Fibroblast of lung (primary cell): ENCODE data around the gene CALD1. TPM values are rescaled to one million over a fixed set of nuclear protein-coding genes. Genes with fewer than 3 reads are reported as not detected.

Experiments
- DNase-seq, 2 donors: peaks; one replicate each; pipeline versions ENCODE4 v3.0.0 to v3.0.0-alpha.2; 2010; ENCODE audit warnings: low read depth in 2 of 2
- H2AFZ ChIP-seq: 2 replicates; pipeline ENCODE4 v1.5.1; 2012; ENCODE audit warnings: low read length, control low read depth, inconsistent platforms
- H3K27ac ChIP-seq: 2 replicates; pipeline ENCODE4 v1.5.1; 2011; ENCODE audit warnings: low read length, control low read depth; ENCODE audit not compliant: insufficient read depth
- H3K27me3 ChIP-seq: 2 replicates; pipeline ENCODE4 v1.5.1; 2011; ENCODE audit warnings: mild to moderate bottlenecking, low read length; ENCODE audit not compliant: control insufficient read depth, insufficient read depth
- H3K36me3 ChIP-seq: 2 replicates; pipeline ENCODE4 v1.5.1; 2011; ENCODE audit warnings: low read length; ENCODE audit not compliant: control insufficient read depth, insufficient read depth
- H3K4me1 ChIP-seq: 2 replicates; pipeline ENCODE4 v1.5.1; 2011; ENCODE audit warnings: low read length; ENCODE audit not compliant: control insufficient read depth, insufficient read depth; ENCODE audit errors: extremely low read depth
- H3K4me2 ChIP-seq: 2 replicates; pipeline ENCODE4 v1.5.1; 2011; ENCODE audit warnings: low read length, control low read depth; ENCODE audit not compliant: insufficient read depth; ENCODE audit errors: extremely low read depth
- H3K4me3 ChIP-seq, 4 experiments: fragments of 200-600 bp in 1 of 4; sonication (generic) in 1 of 4; replicated peaks in 1 of 4; 2 replicates each; pipeline ENCODE4 v1.5.1; 2011 to 2016; ENCODE audit warnings: low read length in 4 of 4, low read depth in 3 of 4, mild to moderate bottlenecking in 3 of 4, control low read depth in 2 of 4, inconsistent platforms in 1 of 4, mixed read lengths in 1 of 4; ENCODE audit not compliant: insufficient read depth in 1 of 4; ENCODE audit errors: control extremely low read depth in 1 of 4
- H3K79me2 ChIP-seq: 2 replicates; pipeline ENCODE4 v1.5.1; 2012; ENCODE audit warnings: mild to moderate bottlenecking, low read length, inconsistent platforms; ENCODE audit not compliant: control insufficient read depth, insufficient read depth
- H3K9ac ChIP-seq: 2 replicates; pipeline ENCODE4 v1.5.1; 2011; ENCODE audit warnings: mild to moderate bottlenecking, low read length, control low read depth; ENCODE audit not compliant: insufficient read depth
- H3K9me3 ChIP-seq: 2 replicates; pipeline ENCODE4 v1.5.1; 2012; ENCODE audit warnings: low read depth, low read length; ENCODE audit not compliant: control insufficient read depth, insufficient read depth
- H4K20me1 ChIP-seq: 2 replicates; pipeline ENCODE4 v1.5.1; 2011; ENCODE audit warnings: low read length; ENCODE audit not compliant: control insufficient read depth, insufficient read depth; ENCODE audit errors: extremely low read depth
- EZH2 ChIP-seq: IDR thresholded peaks from 2 replicates; pipeline ENCODE4 v1.5.1; 2012; ENCODE audit warnings: low read length, control low read depth, mild to moderate bottlenecking; ENCODE audit errors: missing control alignments
- polyA plus RNA-seq, 2 donors: library from polyadenylated mRNA; depleted of rRNA in 1 of 2; stranded (reverse) in 1 of 2; unstranded in 1 of 2; fragments of >200 nt; gene quantifications; 2 replicates each; pipeline ENCODE4 v1.2.1, GENCODE V29; 2011 to 2012; ENCODE audit warnings: missing spikeins in 1 of 2
- total RNA-seq: library from RNA; depleted of rRNA; stranded (reverse); fragments of >200 nt; gene quantifications from 2 replicates; pipeline ENCODE4 v1.2.1, GENCODE V29; 2014
- TF ChIP-seq, protein P1 (sequence below), 2 donors: IDR thresholded peaks in 1 of 2; conservative IDR thresholded peaks in 1 of 2; 1 replicate in 1 of 2; 2 replicates in 1 of 2; pipeline ENCODE4 v1.5.1; 2011 to 2012; ENCODE audit warnings: low read length in 2 of 2, control low read depth in 1 of 2, inconsistent platforms in 1 of 2, low read depth in 1 of 2, mild to moderate bottlenecking in 1 of 2

Gene CALD1
- total and polyA plus RNA-seq, 2 donors (not counting 1 experiment from before 2014, with no cell fraction given) = 343 to 1,187 TPM

GRCh38 chr7:134814730-134815364 is 35.4 kb downstream of the CALD1 start:
- no peak overlapping the region for H3K4me2 ChIP-seq
- H3K4me3 ChIP-seq = no peak overlapping the region
- H3K4me1 ChIP-seq = peaks cover 17% of the 10 kb centered on the region
- peaks cover 4% of the 10 kb centered on the region for H3K36me3 ChIP-seq
- no peaks in the 10 kb centered on the region for H3K9me3 ChIP-seq
- H3K27me3 ChIP-seq = no peaks in the 10 kb centered on the region
- H4K20me1 ChIP-seq = no peaks in the 10 kb centered on the region
- no peak overlapping the region for H3K9ac ChIP-seq
- peak overlapping the region; percentile 4 for H3K27ac ChIP-seq
- H2AFZ ChIP-seq = no peak overlapping the region
- peaks cover 72% of the 10 kb centered on the region for H3K79me2 ChIP-seq
- no peak for TF ChIP-seq EZH2
- TF ChIP-seq, protein P1, sequence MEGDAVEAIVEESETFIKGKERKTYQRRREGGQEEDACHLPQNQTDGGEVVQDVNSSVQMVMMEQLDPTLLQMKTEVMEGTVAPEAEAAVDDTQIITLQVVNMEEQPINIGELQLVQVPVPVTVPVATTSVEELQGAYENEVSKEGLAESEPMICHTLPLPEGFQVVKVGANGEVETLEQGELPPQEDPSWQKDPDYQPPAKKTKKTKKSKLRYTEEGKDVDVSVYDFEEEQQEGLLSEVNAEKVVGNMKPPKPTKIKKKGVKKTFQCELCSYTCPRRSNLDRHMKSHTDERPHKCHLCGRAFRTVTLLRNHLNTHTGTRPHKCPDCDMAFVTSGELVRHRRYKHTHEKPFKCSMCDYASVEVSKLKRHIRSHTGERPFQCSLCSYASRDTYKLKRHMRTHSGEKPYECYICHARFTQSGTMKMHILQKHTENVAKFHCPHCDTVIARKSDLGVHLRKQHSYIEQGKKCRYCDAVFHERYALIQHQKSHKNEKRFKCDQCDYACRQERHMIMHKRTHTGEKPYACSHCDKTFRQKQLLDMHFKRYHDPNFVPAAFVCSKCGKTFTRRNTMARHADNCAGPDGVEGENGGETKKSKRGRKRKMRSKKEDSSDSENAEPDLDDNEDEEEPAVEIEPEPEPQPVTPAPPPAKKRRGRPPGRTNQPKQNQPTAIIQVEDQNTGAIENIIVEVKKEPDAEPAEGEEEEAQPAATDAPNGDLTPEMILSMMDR (conservative IDR thresholded peaks at IDR 0.05 in 1 of 2, IDR thresholded peaks at IDR 0.05 in 1 of 2; ENCODE audit: low read depth in 1 of 2, low read length in 2 of 2) = no peak
- DNase-seq = no peak

DNA sequence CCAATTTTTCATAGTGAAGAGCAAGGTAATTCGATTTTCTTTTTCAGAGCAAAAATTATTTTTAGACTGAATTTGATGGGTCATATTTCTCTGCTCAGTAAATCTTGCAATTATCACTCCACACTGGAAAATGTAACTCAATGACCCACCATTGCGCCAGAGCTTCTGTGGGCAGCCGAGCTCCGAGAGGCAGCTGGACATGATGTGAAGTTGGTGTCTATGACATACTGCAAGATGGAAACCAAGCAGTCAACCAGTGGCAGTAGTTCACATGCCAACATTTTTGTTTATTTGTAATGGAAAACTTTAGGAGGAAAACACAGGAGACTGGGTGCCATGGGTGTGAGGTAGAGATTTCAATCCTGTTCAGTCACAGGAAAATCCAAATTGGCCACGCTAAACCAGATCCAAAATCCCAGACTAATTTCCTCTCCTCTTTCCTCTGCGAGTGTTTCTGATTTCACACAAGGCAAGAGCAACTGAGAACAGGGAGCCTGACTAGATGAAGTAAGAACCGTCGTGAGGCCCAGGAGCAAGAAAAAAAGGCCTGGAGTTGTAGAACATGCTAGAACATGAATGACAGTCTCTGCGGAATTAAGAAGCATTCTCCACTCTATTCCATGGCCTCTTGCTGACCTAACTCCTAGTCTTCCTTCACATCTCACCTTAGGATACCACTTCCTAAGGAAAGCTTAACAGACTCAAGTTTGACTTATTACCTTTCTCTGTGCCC is 39.3 kb downstream of the CALD1 start:
- peaks cover 4% of the 10 kb centered on the region for H4K20me1 ChIP-seq
- peaks cover 8% of the 10 kb centered on the region for H3K4me1 ChIP-seq
- H3K4me3 ChIP-seq = no peak overlapping the region
- no peak for DNase-seq
- H3K36me3 ChIP-seq = peaks cover 4% of the 10 kb centered on the region
- no peak overlapping the region for H2AFZ ChIP-seq
- TF ChIP-seq, protein P1 (conservative IDR thresholded peaks at IDR 0.05 in 1 of 2, IDR thresholded peaks at IDR 0.05 in 1 of 2; ENCODE audit: low read depth in 1 of 2, low read length in 2 of 2) = no peak
- TF ChIP-seq EZH2 = no peak
- no peak overlapping the region for H3K4me2 ChIP-seq
- H3K79me2 ChIP-seq = peaks cover 66% of the 10 kb centered on the region
- H3K9me3 ChIP-seq = no peaks in the 10 kb centered on the region
- no peak overlapping the region for H3K27ac ChIP-seq
- H3K27me3 ChIP-seq = no peaks in the 10 kb centered on the region
- no peak overlapping the region for H3K9ac ChIP-seq

- no peak overlapping the region for H2AFZ ChIP-seq
- H3K4me1 ChIP-seq = peaks cover 8% of the 10 kb centered on the region
- no peaks in the 10 kb centered on the region for H3K27me3 ChIP-seq
- H3K4me2 ChIP-seq = no peak overlapping the region
- DNase-seq = no peak
- H4K20me1 ChIP-seq = peaks cover 4% of the 10 kb centered on the region
- H3K9me3 ChIP-seq = no peaks in the 10 kb centered on the region
- TF ChIP-seq, protein P1 (conservative IDR thresholded peaks at IDR 0.05 in 1 of 2, IDR thresholded peaks at IDR 0.05 in 1 of 2; ENCODE audit: low read depth in 1 of 2, low read length in 2 of 2) = no peak
- TF ChIP-seq EZH2 = no peak
- H3K79me2 ChIP-seq = peaks cover 66% of the 10 kb centered on the region
- H3K27ac ChIP-seq = no peak overlapping the region
- H3K36me3 ChIP-seq = peaks cover 4% of the 10 kb centered on the region
- H3K4me3 ChIP-seq = no peak overlapping the region
- no peak overlapping the region for H3K9ac ChIP-seq
These were observed 40.0 kb downstream of the CALD1 start for GRCh38 chr7:134819401-134819800.
